Raji (cell line): Measurements from ENCODE around the gene VPS9D1.

Experiments
- POLR2A ChIP-seq: IDR thresholded peaks from 2 replicates; pipeline ENCODE4 v1.6.1; 2011; ENCODE audit warnings: low read depth, low read length, control low read depth; ENCODE audit not compliant: insufficient read depth

Gene VPS9D1

GRCh38 chr16:89707695-89708094, 13.0 kb downstream of the VPS9D1 start:
- TF ChIP-seq POLR2A, result no peak

DNA sequence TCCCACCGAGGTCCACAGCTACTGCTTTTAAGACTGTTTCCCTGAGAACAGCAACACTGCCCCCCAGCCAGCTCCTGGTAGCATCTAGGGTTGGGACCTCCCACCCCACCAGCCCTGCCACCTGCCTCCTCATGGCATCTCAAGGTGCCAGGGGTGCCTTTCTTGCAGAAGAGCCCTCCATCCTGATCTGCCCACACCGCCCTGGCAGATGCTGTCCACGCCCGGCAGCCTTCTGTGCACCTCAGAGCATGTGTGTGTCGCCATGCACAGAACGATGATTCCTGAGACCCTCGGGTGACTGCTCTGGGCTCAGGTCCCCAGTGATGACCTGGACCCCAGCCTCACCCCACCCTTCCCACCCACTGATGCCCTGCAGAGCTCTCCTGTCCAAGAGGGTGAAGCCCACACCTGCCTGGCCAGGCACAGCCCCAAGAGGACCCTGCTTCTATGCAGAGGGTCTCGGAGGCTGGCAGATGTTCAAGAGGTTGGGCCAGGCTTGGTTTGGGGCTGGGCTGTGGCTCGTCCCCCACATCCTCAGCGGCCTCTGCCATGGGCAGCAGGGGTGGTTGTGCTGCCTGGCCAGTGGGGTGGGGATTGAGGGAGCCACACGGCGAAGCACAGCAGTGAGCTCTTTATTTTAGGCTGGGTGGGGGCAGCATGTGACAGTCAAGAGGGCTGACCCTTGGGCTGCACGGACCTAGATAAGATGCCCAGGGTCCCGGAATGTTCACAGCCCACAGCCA, 14.0 kb downstream of the VPS9D1 start:
- TF ChIP-seq POLR2A, result no peak

DNA sequence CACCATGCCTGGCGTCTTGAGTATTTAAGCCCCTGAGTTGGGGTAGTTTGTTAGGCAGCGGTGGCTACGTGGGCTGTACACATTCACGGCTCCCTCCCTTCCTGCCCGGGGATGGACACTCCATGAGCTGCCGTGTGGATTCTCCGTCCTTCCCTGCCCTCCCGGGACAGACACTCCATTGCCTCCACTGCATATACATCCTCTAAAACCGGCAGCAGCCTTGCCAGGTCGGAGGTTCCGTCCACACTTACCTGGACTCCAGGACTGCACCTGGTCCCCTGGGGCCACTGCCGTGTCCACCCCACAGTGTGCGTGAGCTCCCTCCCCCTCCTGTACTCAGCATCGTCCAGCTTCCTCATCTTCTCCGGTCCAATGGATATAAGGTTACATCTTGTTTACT, 15.7 kb downstream of the VPS9D1 start:
- TF ChIP-seq POLR2A, result no peak

GRCh38 chr16:89704281-89704680, 16.4 kb downstream of the VPS9D1 start:
- TF ChIP-seq POLR2A, result no peak

DNA sequence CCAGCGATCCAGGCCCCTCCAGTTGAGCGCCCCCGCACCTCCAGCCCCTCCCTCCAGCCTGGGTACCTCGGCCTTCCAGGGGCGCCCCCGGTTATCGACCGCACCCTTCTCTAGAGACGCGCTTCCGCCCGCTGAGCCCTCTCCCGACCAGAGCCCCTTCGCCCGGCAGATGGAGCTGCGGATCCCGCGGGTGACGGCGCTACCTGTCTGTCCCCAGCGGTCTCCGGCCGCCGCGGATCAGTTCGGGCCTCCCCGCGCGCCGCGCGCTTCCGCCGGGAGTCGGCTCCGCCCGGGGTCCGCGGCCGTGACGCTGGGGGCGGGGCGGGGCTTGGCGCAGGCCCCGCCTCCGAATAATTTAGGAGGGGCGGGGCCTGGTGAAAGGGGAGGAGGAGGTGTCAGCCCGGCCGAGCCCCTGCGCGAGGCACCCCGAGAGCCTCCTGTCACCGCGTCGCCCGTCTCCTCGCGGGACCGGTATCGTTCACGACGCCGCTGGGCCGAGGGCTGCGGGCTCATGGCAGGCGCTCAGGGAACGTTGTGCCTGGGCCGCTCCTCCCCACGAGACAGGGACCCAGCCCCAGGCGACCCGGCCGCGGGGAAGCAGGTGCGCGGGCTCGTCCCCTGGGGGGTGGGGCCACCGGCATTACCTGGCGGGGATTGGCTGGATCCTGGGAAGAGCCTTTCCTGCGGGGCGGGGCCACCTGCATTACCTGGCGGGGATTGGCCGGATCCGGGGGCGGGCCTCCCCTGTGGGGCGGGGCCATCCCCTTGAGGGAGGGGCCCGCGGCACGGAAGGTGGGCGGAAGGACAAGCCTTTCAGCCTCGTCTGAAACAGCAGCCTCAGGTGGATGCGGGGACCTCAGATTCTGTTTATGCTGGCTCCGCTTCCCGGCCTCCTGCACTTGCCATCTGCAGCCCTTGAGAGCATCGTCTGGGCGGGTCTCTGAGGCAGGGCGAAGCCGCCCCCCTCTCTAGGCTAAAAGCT, 19.0 kb downstream of the VPS9D1 start, which contains the start of gene SPATA2L:
TSS of gene SPATA2L (minus strand) at position 281 of the 982 bp plus-strand sequence. CDS start 473 bp downstream, outside the sequence.
- TF ChIP-seq POLR2A, result peak; percentile 70

GRCh38 chr16:89700649-89701424, 19.9 kb downstream of the VPS9D1 start:
- TF ChIP-seq POLR2A, result no peak

DNA sequence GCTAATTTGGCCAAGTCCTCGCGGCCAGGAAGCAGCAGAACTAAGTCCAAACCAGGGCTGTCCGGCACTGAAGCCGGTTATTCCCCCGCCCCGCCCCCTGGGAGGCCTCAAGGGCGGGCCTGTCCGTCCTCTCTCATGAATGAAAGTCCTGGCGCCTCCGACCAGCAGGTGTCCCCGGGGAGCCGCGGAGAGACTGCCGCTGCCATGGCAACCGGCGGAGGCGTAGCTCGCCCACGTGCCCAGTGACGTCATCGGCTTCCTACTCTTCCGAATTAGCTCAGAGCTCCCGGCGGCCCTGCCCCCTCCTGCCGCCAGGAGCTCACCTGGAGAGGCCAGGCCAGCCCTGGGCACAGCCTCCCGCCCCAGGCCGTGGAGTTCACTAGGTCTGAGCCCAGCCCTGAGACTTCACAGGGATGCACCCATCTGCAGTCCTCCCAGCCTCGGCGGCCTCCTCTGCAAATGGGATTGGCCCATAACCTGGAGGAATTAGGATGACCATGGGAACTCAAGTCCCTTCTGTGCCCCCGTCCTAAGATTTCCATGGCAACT, 20.5 kb downstream of the VPS9D1 start:
- TF ChIP-seq POLR2A, result 0 out of 2 replicates have a peak, but pooled peaks have one; percentile 28

DNA sequence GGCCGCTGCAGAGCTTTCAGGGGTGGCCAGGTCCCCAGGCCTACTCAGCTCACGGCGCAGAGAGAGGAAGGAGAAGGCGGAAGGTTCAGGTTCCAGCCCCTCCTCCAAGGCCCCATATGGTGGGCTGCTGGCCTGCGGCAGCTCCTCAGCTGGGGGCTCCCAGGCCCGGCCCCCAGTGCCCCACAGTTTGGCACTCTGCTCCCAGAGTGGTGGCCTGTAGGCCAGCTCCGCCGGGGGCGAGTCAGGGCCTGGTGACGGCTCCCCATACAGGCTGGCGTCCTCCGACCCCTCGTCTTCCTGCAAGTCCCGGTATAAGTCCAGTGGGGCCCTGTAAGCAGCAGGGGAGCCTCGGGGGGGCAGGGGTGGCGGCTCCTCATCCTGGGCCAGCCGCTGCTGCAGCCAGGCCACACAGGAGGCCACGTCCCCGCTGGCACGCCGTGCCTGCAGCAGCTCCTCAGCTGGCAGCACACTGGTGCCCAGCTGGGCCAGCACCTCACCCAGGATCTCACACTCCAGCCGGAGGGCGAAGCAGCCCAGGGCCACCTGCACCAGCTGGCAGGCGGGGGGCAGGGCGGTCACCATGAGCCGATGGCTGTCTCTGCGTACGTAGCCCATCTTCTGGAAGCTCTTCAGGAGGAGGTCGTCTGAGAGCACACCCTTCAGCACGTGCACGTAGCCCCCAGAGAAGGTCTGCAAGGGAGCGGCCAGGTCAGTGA, 22.9 kb downstream of the VPS9D1 start:
- no peak for TF ChIP-seq POLR2A

DNA sequence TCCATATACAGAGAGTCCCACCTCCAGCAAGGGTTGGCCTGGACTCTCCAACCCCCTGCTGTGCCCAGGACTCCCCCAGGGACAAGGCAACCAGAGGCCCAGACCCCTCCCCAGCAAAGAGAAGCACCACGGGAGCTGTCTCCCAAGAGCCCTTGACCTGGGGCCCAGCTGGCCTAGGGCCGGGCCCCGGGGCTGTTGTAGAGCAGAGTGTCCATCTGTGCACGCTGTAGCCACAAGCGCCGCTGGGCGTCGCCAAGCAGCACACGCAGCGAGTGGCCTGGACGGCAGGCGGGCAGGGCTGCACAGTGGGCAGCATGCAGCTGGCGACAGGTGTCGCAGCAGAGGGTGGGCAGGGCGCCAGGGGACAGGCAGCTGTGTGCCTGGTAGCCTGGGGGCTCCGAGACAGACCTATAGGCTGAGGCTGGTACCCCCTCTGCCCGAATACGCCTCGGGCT, 23.5 kb downstream of the VPS9D1 start:
- TF ChIP-seq POLR2A, result no peak

- TF ChIP-seq POLR2A, result no peak; the same call in 1 of the 2 replicates
These were observed 24.0 kb downstream of the VPS9D1 start for GRCh38 chr16:89696670-89697128.

DNA sequence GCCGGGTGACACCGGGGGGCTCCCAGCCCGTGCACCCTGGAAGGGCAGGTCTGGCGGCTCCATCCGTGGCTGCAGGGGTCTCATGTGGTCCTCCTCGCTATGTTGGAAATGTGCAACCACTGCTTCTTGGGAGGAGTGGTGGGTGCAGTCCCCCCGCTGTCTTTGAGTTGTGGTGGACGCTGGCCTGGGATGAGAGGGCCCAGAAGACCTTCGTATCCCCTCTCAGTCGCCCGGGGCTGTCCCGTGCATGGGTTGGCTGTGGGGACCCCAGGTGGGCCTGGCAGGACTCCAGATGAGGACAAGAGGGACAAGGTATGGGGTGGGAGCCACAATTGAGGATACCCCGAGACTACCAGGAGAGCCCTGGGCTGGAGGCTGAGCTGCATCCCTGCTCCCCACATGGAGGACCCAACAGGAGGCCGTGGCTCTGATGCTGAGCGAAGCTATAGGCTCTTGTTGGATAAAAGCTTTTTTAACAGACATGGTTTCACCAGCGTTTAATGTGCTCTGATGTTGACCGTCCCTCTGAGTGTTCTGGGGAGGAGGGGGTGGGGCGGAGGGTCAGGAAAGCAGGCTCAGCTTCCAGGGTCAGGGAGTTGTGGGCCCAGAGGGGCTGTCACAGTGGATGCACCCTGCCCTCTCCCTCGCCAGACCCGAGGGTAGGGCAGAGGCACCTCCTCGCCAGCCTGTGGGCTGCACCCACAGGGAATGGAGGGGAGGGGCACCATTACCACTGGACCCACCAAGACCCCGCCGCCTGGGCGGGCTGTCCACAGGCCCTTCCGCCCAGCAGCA, 24.6 kb downstream of the VPS9D1 start:
- TF ChIP-seq POLR2A, result no peak

- TF ChIP-seq POLR2A, result no peak
These were observed 25.4 kb downstream of the VPS9D1 start for GRCh38 chr16:89695086-89695874.
